ENCODE results near the gene ARHGAP22. TPM values are rescaled to one million over a fixed set of nuclear protein-coding genes. Genes with fewer than 3 reads are reported as not detected.

ARHGAP22 gene
- total RNA-seq, 1 experiment from 2014 or later: 1.8 TPM

DNA sequence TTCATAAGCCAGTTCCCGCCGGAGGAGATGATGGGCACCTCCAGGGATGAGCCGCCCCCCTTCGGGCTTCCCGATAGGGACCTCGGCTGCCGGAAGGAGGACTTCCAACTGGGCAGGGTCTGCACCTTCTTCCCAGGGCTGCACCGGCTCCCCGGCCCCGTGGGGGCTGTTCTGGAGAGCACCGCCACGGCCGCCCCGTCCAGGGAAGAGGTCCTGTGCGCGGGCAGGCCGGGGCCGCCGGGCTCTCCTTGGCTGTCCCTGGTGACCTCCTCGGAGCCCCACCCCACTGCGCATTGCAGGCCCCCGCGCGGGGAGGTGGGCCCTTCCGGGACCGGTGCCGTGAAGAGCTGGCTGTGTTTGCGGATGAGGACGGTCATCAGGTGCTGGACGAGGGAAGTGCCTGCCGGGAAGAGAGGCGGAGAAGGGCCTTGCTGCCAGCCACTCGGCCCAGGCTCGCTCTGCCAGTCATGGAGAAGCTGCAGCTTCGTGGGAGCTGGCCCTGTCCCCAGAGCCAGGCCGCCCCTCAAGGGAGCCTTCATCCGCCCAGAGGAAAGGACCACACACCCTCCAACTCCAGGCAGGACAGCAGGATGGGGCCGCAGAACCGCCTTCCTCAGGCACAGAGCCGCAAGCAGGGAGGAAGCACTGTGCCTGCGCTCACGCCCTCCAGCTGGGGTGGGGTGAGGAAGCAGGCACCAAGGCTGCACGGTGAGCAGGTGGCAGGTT is 154.0 kb downstream of the ARHGAP22 start:
- DNase-seq (ENCODE audit: low read depth, low spot score): no peak
- no peaks in the 10 kb centered on the region for H3K27me3 ChIP-seq (ENCODE audit: control insufficient read depth, insufficient read depth, low read length)
- CTCF ChIA-PET: no interaction called here
- no TSS peak for BruUV-seq (replicated peaks)
- H3K36me3 ChIP-seq (ENCODE audit: control insufficient read depth, insufficient read depth, low read length): no peaks in the 10 kb centered on the region
- H3K27ac ChIP-seq (ENCODE audit: low read length): no peak overlapping the region
- intact Hi-C loops (cut with micrococcal nuclease; ENCODE audit: unreplicated experiment) (no loop called here), in situ Hi-C loops (cut with HindIII; ENCODE audit: low pct_unique_long_range_greater_than_20kb, low sequenced_read_pairs) (no loop called here)
- no peak for ATAC-seq
- no peaks in the 10 kb centered on the region for H3K9me3 ChIP-seq (ENCODE audit: control insufficient read depth, insufficient read depth, low read depth, low read length)
- no peak overlapping the region for H3K4me3 ChIP-seq (ENCODE audit: low read depth in 2 of 2, low read length in 2 of 2)
- TF ChIP-seq TCF7L2 (IDR thresholded peaks at IDR 0.05; ENCODE audit: low read depth, low read length) (no peak), POLR2AphosphoS5 (IDR thresholded peaks at IDR 0.05; ENCODE audit: low read depth, low read length) (no peak), SIN3A (IDR thresholded peaks at IDR 0.05; ENCODE audit: borderline replicate concordance, insufficient read depth, low read depth, low read length) (no peak)
- TF ChIP-seq, protein P1, sequence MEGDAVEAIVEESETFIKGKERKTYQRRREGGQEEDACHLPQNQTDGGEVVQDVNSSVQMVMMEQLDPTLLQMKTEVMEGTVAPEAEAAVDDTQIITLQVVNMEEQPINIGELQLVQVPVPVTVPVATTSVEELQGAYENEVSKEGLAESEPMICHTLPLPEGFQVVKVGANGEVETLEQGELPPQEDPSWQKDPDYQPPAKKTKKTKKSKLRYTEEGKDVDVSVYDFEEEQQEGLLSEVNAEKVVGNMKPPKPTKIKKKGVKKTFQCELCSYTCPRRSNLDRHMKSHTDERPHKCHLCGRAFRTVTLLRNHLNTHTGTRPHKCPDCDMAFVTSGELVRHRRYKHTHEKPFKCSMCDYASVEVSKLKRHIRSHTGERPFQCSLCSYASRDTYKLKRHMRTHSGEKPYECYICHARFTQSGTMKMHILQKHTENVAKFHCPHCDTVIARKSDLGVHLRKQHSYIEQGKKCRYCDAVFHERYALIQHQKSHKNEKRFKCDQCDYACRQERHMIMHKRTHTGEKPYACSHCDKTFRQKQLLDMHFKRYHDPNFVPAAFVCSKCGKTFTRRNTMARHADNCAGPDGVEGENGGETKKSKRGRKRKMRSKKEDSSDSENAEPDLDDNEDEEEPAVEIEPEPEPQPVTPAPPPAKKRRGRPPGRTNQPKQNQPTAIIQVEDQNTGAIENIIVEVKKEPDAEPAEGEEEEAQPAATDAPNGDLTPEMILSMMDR (IDR thresholded peaks at IDR 0.05): no peak
- TF ChIP-seq, protein P2, sequence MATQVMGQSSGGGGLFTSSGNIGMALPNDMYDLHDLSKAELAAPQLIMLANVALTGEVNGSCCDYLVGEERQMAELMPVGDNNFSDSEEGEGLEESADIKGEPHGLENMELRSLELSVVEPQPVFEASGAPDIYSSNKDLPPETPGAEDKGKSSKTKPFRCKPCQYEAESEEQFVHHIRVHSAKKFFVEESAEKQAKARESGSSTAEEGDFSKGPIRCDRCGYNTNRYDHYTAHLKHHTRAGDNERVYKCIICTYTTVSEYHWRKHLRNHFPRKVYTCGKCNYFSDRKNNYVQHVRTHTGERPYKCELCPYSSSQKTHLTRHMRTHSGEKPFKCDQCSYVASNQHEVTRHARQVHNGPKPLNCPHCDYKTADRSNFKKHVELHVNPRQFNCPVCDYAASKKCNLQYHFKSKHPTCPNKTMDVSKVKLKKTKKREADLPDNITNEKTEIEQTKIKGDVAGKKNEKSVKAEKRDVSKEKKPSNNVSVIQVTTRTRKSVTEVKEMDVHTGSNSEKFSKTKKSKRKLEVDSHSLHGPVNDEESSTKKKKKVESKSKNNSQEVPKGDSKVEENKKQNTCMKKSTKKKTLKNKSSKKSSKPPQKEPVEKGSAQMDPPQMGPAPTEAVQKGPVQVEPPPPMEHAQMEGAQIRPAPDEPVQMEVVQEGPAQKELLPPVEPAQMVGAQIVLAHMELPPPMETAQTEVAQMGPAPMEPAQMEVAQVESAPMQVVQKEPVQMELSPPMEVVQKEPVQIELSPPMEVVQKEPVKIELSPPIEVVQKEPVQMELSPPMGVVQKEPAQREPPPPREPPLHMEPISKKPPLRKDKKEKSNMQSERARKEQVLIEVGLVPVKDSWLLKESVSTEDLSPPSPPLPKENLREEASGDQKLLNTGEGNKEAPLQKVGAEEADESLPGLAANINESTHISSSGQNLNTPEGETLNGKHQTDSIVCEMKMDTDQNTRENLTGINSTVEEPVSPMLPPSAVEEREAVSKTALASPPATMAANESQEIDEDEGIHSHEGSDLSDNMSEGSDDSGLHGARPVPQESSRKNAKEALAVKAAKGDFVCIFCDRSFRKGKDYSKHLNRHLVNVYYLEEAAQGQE (IDR thresholded peaks at IDR 0.05; ENCODE audit: insufficient read depth in 1 of 2, low read depth in 2 of 2, low read length in 1 of 2): no peak
- no peaks in the 10 kb centered on the region; the same call in 1 of the 2 replicates for H3K4me1 ChIP-seq (ENCODE audit: control insufficient read depth, insufficient read depth, low read length)
- POLR2A ChIA-PET: interaction anchor here (0.6 kb wide), 1 partner anchor 41 kb away, joined by 3 read pairs; no protein-coding TSS in a partner anchor

DNA sequence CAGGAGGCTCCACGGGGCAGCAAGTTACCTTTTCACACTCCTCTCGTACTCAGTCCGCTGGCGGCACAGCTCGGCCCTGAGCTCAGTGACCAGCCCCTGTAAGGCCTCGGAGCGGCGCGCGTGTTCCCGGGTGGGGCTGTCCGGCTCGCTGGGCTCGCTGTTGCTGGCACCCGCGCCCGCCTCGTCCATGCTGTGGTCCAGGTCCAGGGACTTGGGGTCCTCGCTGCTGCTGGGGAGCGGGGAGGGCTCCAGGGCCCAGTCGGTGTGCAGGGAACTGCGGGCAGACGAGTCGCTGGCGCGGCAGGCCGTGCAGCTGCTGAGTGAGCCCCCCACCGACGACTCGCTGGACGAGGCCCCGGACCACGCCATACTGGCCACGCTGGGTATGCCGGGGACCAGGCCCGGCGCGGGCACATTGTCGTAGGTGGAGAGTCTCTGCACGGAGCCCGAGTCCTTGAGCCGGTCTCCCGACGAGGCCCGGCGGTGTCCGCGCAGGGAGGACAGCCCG is 154.6 kb downstream of the ARHGAP22 start:
- Histone ChIP-seq H3K9me3 (ENCODE audit: control insufficient read depth, insufficient read depth, low read depth, low read length) (no peaks in the 10 kb centered on the region), H3K4me3 (ENCODE audit: low read depth in 2 of 2, low read length in 2 of 2) (no peak overlapping the region), H3K27me3 (ENCODE audit: control insufficient read depth, insufficient read depth, low read length) (no peaks in the 10 kb centered on the region), H3K36me3 (ENCODE audit: control insufficient read depth, insufficient read depth, low read length) (no peaks in the 10 kb centered on the region), H3K4me1 (ENCODE audit: control insufficient read depth, insufficient read depth, low read length) (no peaks in the 10 kb centered on the region; the same call in 1 of the 2 replicates), H3K27ac (ENCODE audit: low read length) (no peak overlapping the region)
- in situ Hi-C loops (cut with HindIII; ENCODE audit: low pct_unique_long_range_greater_than_20kb, low sequenced_read_pairs) (no loop called here), intact Hi-C loops (cut with micrococcal nuclease; ENCODE audit: unreplicated experiment) (no loop called here)
- no peak for TF ChIP-seq TCF7L2 (IDR thresholded peaks at IDR 0.05; ENCODE audit: low read depth, low read length)
- TF ChIP-seq, protein P1 (IDR thresholded peaks at IDR 0.05): no peak
- no peak for TF ChIP-seq POLR2AphosphoS5 (IDR thresholded peaks at IDR 0.05; ENCODE audit: low read depth, low read length)
- no peak for TF ChIP-seq SIN3A (IDR thresholded peaks at IDR 0.05; ENCODE audit: borderline replicate concordance, insufficient read depth, low read depth, low read length)
- TF ChIP-seq, protein P2 (IDR thresholded peaks at IDR 0.05; ENCODE audit: insufficient read depth in 1 of 2, low read depth in 2 of 2, low read length in 1 of 2): no peak
- POLR2A ChIA-PET: interaction anchor here (0.6 kb wide), 1 partner anchor 42 kb away, joined by 3 read pairs; no protein-coding TSS in a partner anchor
- DNase-seq (ENCODE audit: low read depth, low spot score) (no peak), ATAC-seq (no peak)
- CTCF ChIA-PET: no interaction called here
- no TSS peak for BruUV-seq (replicated peaks)
